Measurements from ENCODE around the gene CDCA4. TPM values are rescaled to one million over a fixed set of nuclear protein-coding genes. Genes with fewer than 3 reads are reported as not detected.

CDCA4 gene
- total RNA-seq, 1 experiment from 2014 or later: 32.4 TPM

DNA sequence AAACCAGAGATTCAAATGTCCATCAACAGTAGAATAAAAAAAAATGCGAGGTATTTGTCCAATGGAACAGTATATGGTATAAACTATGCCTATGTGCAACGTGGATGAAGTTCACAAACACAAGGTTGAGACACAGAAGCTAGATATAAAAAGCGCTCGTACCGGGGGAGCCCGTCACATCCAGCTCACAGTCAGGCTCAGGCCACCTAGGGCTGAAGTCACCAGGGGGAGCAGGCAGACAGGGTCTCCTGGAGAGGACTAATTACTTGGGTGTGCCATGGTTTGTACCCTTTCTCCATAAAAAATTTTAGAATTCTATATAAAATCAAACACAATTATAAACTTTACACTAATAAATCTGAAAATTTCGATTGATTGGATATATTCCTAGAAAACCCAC lies 56.3 kb downstream of the CDCA4 start:
- no TSS peak for BruUV-seq (replicated peaks)
- H3K4me3 Mint-ChIP-seq (ENCODE audit: low read depth, unreplicated experiment): no peak overlapping the region
- CTCF ChIA-PET: interaction anchor here (1.0 kb wide), 1 partner anchor 9 kb away, joined by 3 read pairs; no protein-coding TSS in a partner anchor
- no peaks in the 10 kb centered on the region for H3K27me3 Mint-ChIP-seq (ENCODE audit: unreplicated experiment)
- intact Hi-C loops (cut with micrococcal nuclease; ENCODE audit: unreplicated experiment): no loop called here
- H3K9me3 Mint-ChIP-seq (ENCODE audit: low read depth, unreplicated experiment): no peaks in the 10 kb centered on the region
- H3K36me3 Mint-ChIP-seq (ENCODE audit: insufficient read depth, unreplicated experiment): peaks cover 34% of the 10 kb centered on the region
- peaks cover 9% of the 10 kb centered on the region for H3K4me1 Mint-ChIP-seq (ENCODE audit: low read depth, unreplicated experiment)
- TF ChIP-seq, protein P1, sequence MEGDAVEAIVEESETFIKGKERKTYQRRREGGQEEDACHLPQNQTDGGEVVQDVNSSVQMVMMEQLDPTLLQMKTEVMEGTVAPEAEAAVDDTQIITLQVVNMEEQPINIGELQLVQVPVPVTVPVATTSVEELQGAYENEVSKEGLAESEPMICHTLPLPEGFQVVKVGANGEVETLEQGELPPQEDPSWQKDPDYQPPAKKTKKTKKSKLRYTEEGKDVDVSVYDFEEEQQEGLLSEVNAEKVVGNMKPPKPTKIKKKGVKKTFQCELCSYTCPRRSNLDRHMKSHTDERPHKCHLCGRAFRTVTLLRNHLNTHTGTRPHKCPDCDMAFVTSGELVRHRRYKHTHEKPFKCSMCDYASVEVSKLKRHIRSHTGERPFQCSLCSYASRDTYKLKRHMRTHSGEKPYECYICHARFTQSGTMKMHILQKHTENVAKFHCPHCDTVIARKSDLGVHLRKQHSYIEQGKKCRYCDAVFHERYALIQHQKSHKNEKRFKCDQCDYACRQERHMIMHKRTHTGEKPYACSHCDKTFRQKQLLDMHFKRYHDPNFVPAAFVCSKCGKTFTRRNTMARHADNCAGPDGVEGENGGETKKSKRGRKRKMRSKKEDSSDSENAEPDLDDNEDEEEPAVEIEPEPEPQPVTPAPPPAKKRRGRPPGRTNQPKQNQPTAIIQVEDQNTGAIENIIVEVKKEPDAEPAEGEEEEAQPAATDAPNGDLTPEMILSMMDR (IDR thresholded peaks at IDR 0.05; ENCODE audit: unreplicated experiment): no peak
- H3K27ac Mint-ChIP-seq (ENCODE audit: unreplicated experiment): no peak overlapping the region
- no peak for DNase-seq

Other genes starting within 250 kb of the CDCA4 start
- 118 and 120 TPM in 2 replicates for gene AKT1, start 225.3 kb downstream of the CDCA4 start, total RNA-seq (2022)
- gene ZBTB42, start 220.0 kb downstream of the CDCA4 start, total RNA-seq (2022): 11.8 and 13.9 TPM in 2 replicates
- gene CEP170B, start 155.8 kb downstream of the CDCA4 start, total RNA-seq (2022): 60.2 and 67.6 TPM in 2 replicates
- 0.09 and 0.12 TPM in 2 replicates for gene PLD4, start 96.2 kb downstream of the CDCA4 start, total RNA-seq (2022)
- gene AHNAK2, start 42.7 kb downstream of the CDCA4 start, total RNA-seq (2022): 42.0 and 56.5 TPM in 2 replicates
- gene CLBA1, start 35.3 kb downstream of the CDCA4 start, total RNA-seq (2022): 12.8 and 13.8 TPM in 2 replicates
- gene GPR132, start 44.3 kb upstream of the CDCA4 start, total RNA-seq (2022): 1.4 TPM in 2 replicates
- gene JAG2, start 147.7 kb upstream of the CDCA4 start, total RNA-seq (2022): 13.8 and 17.6 TPM in 2 replicates
- gene NUDT14, start 160.2 kb upstream of the CDCA4 start, total RNA-seq (2022): 38.0 TPM in 2 replicates
- gene BTBD6, start 227.4 kb upstream of the CDCA4 start, total RNA-seq (2022): 29.7 and 30.1 TPM in 2 replicates